SJCRH30 (cell line): ENCODE results near the gene KCNJ16. TPM values are rescaled to one million over a fixed set of nuclear protein-coding genes. Genes with fewer than 3 reads are reported as not detected.
"Not testable (repeated sequence)": the region's sequence is repeated elsewhere in the genome, so short reads cannot be mapped to it uniquely, and the experiment has no call there.

Experiments
- DNase-seq, 2 experiments: peaks; one replicate each; pipeline ENCODE4 v3.0.0-alpha.2; 2015 to 2020
- H3K27ac ChIP-seq: fragments of 250-450 bp; sonication (Bioruptor Pico); 2 replicates; pipeline ENCODE4 v1.5.1; 2020; ENCODE audit warnings: mild to moderate bottlenecking, moderate library complexity
- H3K27me3 ChIP-seq: fragments of 250-450 bp; sonication (Bioruptor Pico); 2 replicates; pipeline ENCODE4 v1.5.1; 2020; ENCODE audit warnings: mild to moderate bottlenecking, moderate library complexity
- H3K36me3 ChIP-seq: fragments of 250-450 bp; sonication (Bioruptor Pico); 2 replicates; pipeline ENCODE4 v1.5.1; 2020; ENCODE audit warnings: mild to moderate bottlenecking, moderate library complexity
- H3K4me1 ChIP-seq: fragments of 250-450 bp; sonication (Bioruptor Pico); 2 replicates; pipeline ENCODE4 v1.5.1; 2020; ENCODE audit warnings: mild to moderate bottlenecking, moderate library complexity
- H3K4me3 ChIP-seq: fragments of 250-450 bp; sonication (Bioruptor Pico); 2 replicates; pipeline ENCODE4 v1.5.1; 2020; ENCODE audit warnings: mild to moderate bottlenecking, moderate library complexity
- H3K9me3 ChIP-seq: fragments of 250-450 bp; sonication (Bioruptor Pico); replicated peaks from 2 replicates; pipeline ENCODE4 v1.5.1; 2020; ENCODE audit warnings: mild to moderate bottlenecking, moderate library complexity
- total RNA-seq: library from RNA; depleted of rRNA; stranded (reverse); fragments of >200 nt; shearing (Covaris generic); gene quantifications from 2 replicates; pipeline ENCODE4 v1.2.3, GENCODE V29; 2014; rRNA removed

The KCNJ16 gene
- not detected in 2 replicates for total RNA-seq

DNA sequence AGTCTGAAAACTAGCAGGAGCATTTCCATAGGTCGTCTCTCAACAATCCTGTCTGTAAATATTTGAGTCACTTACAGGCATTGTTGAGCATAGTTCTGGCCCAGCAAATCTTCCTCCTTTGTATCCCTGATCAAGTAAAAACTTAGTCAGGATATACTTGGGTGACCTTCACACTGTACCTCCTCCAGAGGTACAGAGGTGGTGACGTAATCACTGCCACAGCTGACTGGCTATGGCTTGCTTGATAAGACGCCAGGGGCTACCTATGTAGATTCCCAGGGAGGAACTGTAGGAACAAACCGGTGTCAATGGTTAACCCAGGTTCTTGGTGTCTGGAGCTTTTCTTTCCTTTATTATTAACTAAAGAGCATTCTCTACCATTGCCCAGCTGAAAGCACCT lies at the start of gene KCNJ16:
TSS of gene KCNJ16 (plus strand) at position 270 of the 400 bp plus-strand sequence. CDS start 56,863 bp downstream, outside the sequence.
- no peaks in the 10 kb centered on the region for H3K27me3 ChIP-seq
- H3K36me3 ChIP-seq, result no peaks in the 10 kb centered on the region
- no peaks in the 10 kb centered on the region for H3K4me1 ChIP-seq
- no peak within 1 kb of the TSS for H3K4me3 ChIP-seq
- no peak within 1 kb of the TSS for H3K27ac ChIP-seq
- H3K9me3 ChIP-seq, result no peaks in the 10 kb centered on the region
- DNase-seq, result peak in 1 of 2 experiments; percentile 3

DNA sequence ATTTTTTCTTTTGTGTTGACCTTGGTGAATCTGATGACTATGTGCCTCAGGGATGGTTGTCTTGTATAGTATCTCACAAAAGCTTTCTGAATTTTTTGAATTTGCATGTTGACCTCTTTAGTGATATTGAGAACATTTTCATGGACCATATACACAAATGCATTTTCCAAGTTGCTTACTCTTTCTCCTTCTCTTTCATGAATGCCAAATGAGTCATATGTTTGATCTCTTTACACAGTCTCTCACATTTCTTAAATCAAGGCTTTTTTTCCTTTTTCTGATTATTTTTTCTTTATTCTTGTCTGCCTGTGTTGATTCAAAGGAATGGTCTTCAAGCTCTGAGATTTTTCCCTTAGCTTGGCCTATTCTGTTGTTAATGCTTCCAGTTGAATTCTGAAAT lies 46.6 kb upstream of the KCNJ16 start:
- Histone ChIP-seq H3K27ac (no peak overlapping the region), H3K36me3 (no peaks in the 10 kb centered on the region), H3K9me3 (no peaks in the 10 kb centered on the region), H3K4me1 (no peaks in the 10 kb centered on the region), H3K4me3 (no peak overlapping the region), H3K27me3 (no peaks in the 10 kb centered on the region)
- no peak for DNase-seq

DNA sequence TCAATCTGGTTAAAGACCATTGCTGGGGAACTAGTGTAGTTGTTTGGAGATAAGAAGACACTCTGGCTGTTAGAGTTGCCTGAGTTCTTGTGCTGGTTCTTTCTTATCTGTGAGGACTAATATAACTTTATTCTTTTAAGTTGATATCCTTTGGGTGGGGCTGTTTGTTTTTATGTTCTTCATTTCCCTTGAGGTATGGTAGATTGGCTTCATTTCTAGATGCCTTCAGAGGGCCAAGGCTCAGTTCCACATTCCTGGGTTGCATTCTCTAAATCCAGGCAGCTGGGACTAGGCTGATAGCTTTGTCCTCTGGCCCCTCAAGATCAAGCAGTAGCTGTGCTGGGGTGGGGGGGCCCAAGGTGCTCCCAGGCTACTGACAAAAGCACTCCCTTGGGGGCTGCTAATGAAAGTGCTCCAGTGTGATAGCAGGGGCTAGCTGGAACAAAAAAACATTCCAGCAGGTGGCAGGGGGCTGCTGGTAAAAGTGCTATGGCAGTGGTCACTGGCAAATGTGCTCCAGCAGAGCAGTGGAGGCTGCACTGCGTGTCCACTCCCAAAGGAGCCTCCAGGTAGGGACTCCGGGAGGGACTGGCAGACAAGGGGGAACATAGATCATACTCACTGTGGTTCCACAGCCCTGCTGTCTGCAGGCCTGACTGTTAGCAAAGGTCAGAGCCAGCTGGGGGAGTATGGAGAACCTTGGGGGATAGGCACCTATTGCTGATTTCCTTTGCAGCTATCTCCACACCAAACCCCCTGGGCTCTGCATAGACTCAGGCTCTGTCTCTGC lies 45.9 kb upstream of the KCNJ16 start:
- H3K4me3 ChIP-seq, result no peak overlapping the region

DNA sequence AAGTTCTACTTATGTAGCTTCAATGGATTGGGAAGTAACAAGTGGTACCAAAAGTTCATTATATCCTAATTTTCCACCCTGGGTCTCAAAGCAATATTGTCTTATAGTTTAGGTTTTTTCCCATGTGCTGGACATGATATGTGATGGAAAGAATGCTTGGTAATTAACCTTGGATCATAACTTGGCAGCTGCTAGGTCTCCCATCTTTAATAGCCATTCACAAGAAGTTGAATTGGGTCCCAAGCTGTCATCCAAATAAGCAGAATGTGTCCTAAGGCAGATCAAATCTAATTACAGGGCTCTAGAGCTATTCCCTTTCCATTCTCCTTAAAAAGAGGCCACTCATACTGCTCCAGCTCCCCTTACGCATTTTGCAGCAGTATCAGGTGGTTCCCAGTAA lies 44.7 kb upstream of the KCNJ16 start:
- Histone ChIP-seq H3K9me3 (no peaks in the 10 kb centered on the region), H3K27me3 (no peaks in the 10 kb centered on the region), H3K27ac (no peak overlapping the region), H3K4me1 (no peaks in the 10 kb centered on the region), H3K4me3 (no peak overlapping the region), H3K36me3 (no peaks in the 10 kb centered on the region)
- DNase-seq, result no peak

More for the DNA sequence above, 45.9 kb upstream of the KCNJ16 start:
- no peak for DNase-seq
- H3K27ac ChIP-seq, result no peak overlapping the region
- no peaks in the 10 kb centered on the region for H3K4me1 ChIP-seq
- H3K36me3 ChIP-seq, result no peaks in the 10 kb centered on the region
- no peaks in the 10 kb centered on the region for H3K9me3 ChIP-seq
- H3K27me3 ChIP-seq, result no peaks in the 10 kb centered on the region

DNA sequence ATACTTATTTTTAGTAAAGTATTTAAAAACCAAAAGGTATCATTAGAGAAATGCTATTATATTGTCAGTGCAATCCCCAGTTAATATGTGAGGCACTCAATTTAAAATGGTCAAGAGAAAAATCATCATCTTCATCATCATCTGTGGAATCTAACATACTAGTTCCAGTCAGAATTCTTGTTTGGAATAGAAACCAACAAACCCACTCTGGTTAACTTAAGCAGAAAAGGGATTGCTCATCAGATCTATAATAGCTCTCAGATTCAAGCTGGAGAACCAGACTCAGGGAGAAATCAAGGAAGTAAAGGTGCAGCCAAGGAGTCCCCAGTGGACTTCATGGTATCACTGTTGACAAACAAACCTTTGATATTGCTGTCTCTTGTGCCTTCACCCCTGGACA lies 43.7 kb upstream of the KCNJ16 start:
- Histone ChIP-seq H3K27me3 (no peaks in the 10 kb centered on the region), H3K4me1 (no peaks in the 10 kb centered on the region), H3K27ac (no peak overlapping the region), H3K4me3 (no peak overlapping the region), H3K36me3 (no peaks in the 10 kb centered on the region), H3K9me3 (no peaks in the 10 kb centered on the region)
- no peak for DNase-seq

DNA sequence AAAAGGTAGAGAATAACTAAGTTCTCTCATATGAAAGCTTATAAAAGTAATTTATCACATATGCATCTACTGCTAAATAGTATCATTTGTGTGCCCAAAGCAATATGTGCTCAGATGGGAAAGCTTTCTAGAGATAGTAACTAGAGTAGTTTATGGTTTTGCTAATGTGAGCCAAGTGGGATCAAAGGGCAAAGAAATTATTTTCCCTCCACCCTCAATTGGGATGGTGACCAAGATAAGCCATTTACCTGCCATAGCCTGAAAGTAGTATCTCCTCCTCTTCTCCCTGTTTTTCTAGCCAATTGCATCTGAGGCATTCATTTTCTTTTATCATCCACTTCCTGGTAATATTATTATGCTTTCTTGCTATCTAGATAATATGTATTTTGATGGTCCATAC lies 41.9 kb upstream of the KCNJ16 start:
- Histone ChIP-seq H3K36me3 (no peaks in the 10 kb centered on the region), H3K4me3 (no peak overlapping the region), H3K27me3 (no peaks in the 10 kb centered on the region), H3K27ac (no peak overlapping the region), H3K9me3 (no peaks in the 10 kb centered on the region), H3K4me1 (no peaks in the 10 kb centered on the region)
- no peak for DNase-seq

DNA sequence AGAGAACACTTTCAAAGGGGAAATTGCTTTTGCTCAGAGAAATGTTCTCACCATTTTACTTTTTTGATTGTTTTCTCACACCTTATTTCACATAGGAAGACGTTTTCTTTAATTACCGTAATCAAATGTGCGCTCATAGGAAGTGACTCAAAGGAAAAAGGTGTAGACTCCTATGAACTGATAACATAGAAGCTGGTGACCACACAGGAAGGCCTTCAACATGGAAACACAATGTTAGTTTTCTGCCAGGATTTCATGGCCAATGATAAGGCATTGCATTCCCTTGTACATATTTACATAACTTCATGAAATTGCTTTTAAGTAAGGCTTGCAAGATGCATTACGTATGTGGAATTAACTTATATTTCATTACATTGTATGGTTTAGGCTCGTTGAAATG lies 40.9 kb upstream of the KCNJ16 start:
- Histone ChIP-seq H3K9me3 (no peaks in the 10 kb centered on the region), H3K27me3 (no peaks in the 10 kb centered on the region), H3K4me1 (no peaks in the 10 kb centered on the region), H3K36me3 (no peaks in the 10 kb centered on the region), H3K27ac (no peak overlapping the region), H3K4me3 (no peak overlapping the region)
- no peak for DNase-seq

DNA sequence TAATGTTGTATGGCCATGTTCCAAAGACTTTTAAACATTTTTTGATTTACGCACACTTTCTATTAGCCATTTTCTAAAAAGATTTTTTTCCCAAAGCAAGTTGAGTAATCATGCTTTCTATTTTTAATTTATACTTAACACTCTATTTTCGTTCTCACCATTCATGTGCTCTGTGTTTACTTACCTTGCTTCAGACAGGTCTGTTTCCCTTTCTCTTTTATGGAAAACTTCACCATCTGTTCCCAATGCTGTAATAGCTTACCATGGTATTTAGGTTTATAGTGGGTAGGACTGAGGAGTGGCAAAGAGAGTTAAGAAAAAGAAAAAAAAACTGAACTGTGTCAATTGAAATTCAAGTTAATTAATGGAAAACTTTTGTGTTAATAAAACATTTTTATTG lies 37.5 kb upstream of the KCNJ16 start:
- Histone ChIP-seq H3K36me3 (no peaks in the 10 kb centered on the region), H3K27me3 (0 out of 2 replicates have a peak, but pooled peaks cover 3% of the 10 kb centered on the region), H3K4me1 (no peaks in the 10 kb centered on the region), H3K27ac (no peak overlapping the region), H3K9me3 (no peaks in the 10 kb centered on the region), H3K4me3 (no peak overlapping the region)
- DNase-seq, result no peak

DNA sequence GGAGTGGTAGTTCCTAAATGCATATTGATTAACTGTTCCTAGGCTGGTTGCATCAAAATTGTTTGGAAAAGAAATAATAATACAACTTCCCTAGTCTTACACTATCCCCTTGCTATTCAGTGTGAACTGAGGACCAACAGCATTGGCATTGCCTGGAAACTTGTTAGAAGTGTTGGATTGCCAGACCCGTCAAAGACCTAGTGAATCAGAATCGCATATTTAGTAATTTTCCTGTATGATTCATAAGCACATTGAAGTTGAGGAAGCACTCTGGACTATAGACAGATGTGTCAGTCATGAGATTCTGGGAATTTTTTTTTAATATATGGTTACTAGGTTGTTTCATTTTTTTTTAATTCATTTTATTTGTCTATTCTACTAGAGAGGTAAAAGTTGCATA lies 34.7 kb upstream of the KCNJ16 start:
- no peak for DNase-seq
- Histone ChIP-seq H3K27me3 (0 out of 2 replicates have a peak, but pooled peaks cover 3% of the 10 kb centered on the region), H3K27ac (no peak overlapping the region), H3K4me1 (no peaks in the 10 kb centered on the region), H3K9me3 (no peaks in the 10 kb centered on the region), H3K4me3 (no peak overlapping the region), H3K36me3 (no peaks in the 10 kb centered on the region)

DNA sequence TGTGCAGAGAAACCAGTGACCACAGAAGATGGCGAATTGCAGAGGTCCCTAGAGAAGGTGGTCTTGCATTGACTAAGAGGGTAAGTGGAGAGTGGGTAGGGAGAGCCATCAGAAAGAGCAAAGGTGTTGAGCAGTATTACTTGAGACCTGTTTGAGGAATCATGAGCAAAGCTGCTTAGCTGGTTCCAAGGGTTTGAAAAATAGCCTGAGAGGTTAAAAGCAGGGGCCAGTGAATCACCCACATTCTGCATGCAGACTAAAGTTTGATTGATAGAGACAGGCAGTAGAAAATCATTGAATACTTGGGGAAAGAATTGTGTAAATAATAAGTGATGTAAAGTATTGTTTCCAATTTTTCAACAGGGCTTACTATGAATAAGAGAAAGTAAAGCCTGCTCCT lies 34.0 kb upstream of the KCNJ16 start:
- Histone ChIP-seq H3K36me3 (no peaks in the 10 kb centered on the region), H3K4me3 (no peak overlapping the region), H3K9me3 (no peaks in the 10 kb centered on the region), H3K27me3 (0 out of 2 replicates have a peak, but pooled peaks cover 3% of the 10 kb centered on the region), H3K27ac (no peak overlapping the region), H3K4me1 (no peaks in the 10 kb centered on the region)
- no peak for DNase-seq

DNA sequence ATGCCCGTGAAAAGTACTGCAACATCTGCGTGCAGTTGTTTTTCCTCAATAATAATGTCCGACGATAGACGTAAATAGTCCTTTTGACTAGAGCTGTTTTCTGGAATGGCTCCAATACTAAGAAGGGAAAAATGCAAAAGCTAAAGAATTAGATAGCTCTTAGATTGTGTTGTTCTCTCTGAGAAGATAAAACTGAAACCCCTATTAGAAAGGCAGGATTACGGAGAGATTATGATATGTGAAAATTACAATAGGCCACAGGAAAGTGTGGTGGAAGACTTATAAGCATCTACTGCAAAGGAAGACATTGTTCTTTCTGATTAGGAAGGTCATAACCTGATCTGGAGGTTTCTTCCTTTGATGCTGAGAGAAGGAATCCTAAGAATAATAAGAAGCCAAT lies 33.5 kb upstream of the KCNJ16 start:
- Histone ChIP-seq H3K27me3 (0 out of 2 replicates have a peak, but pooled peaks cover 3% of the 10 kb centered on the region), H3K27ac (no peak overlapping the region), H3K4me3 (no peak overlapping the region), H3K36me3 (no peaks in the 10 kb centered on the region), H3K4me1 (no peaks in the 10 kb centered on the region), H3K9me3 (no peaks in the 10 kb centered on the region)
- no peak for DNase-seq

DNA sequence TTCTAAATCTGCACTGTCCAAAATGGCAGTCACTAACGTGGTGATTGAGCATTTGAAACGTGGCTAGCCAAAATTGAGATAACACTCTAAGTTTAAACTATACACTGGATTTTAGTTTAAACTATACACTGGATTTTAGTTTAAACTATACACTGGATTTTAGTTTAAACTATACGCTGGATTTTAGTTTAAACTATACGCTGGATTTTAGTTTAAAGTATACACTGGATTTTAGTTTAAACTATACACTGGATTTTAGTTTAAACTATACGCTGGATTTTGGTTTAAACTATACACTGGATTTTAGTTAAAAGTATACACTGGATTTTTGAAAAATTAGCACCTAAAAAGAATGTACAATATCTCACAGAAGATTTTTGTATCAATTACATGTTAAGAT lies 29.2 kb upstream of the KCNJ16 start:
- H3K9me3 ChIP-seq, H3K4me3 ChIP-seq, H3K27ac ChIP-seq, H3K36me3 ChIP-seq, DNase-seq, H3K27me3 ChIP-seq, H3K4me1 ChIP-seq: not testable (repeated sequence)

DNA sequence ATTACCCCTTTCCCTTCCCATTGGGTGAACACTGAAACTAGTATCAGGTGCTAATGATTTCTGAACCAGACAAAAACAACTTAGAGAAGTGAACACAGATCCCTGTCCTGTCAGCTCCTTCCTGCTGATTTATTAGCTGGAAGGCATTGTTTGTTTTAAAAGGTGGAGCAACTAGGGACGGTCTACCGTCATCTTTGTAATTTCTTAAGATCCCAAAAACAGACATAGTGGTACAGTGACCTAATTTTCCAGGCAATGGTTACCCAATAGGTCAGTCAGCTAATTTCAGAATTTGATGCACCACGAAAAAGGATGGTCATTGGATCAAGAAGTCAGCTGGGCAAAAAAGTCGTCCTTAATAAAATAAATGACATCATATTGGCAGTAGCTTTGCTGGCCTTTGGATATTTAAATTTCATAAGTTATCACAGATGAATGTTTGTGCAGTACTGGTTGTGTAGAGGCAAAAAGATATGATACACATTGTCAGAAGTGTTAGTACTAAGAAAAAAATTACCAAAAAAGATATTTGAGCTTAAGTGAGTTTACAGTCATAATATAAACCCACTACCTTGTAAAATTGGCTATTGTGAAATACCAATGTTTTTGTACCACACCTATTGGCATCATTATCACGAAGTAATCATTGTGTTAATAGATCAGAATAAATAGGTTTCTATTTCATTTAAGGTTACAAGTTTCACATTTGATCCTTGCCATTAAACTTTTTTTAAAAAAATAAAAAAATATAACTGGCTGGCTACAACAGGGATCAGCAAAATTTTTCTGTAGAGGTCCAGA lies 27.2 kb upstream of the KCNJ16 start:
- Histone ChIP-seq H3K4me1 (no peaks in the 10 kb centered on the region), H3K27ac (no peak overlapping the region), H3K4me3 (no peak overlapping the region)

DNA sequence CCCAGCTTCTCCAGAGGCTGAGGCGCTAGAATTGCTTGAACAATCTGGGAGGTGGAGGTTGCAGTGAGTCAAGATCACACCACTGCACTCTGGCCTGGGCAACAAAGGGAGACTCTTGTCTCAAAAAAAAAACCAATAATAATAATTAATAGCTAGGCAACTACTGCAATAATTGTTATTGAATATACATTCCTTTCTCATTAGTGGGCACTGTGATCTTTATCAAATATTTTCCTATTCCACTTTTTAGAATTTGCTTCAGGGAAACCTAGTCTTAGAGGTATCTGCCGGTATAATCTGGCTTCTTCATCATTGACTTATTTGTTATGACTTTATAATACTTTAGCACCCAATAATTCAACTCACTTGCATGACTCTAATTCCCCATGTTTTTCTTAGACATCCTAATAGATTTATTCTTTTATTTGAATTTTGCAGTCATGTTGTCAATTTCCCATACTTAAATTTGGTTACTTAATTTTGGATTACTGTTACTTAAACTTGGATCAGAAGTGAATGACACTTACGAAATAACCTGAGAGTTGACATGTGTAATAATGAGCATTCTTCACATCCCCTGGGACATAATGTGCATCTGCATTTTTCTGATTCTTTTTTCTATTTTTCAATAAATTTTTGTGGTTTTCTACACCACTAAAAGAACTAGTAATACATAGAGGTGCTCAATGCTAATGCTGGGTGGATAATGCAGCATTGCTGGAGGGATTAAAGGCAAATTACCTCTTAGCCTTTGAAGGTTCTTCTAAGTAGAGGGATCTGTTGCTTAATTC lies 25.0 kb upstream of the KCNJ16 start:
- no peaks in the 10 kb centered on the region; the same call in 1 of the 2 replicates for H3K27me3 ChIP-seq
- H3K4me1 ChIP-seq, result no peaks in the 10 kb centered on the region
- H3K36me3 ChIP-seq, result no peaks in the 10 kb centered on the region
- DNase-seq, result no peak
- H3K27ac ChIP-seq, result no peak overlapping the region
- H3K9me3 ChIP-seq, result no peaks in the 10 kb centered on the region
- no peak overlapping the region for H3K4me3 ChIP-seq

More for the DNA sequence above, 27.2 kb upstream of the KCNJ16 start:
- H3K36me3 ChIP-seq, result no peaks in the 10 kb centered on the region
- no peaks in the 10 kb centered on the region for H3K9me3 ChIP-seq
- no peak for DNase-seq
- no peaks in the 10 kb centered on the region for H3K27me3 ChIP-seq

DNA sequence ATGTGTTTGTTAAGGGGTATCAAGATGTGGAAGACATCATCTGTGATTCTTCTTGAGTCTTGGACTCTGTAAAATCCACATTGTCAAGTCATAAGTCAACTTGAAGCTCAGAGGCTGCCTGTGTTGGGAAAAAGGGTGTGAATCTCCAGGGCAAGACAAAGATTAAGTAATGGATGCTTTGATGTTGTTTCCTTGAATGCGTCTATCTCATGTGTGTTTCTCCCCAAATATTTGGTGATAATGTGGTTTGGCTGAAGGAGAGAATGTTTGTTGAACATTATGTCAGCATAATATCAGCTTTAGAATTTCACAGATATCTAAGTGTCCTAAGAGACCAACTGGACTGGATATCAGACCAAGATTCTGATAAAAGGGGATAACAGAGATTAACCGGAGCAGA lies 24.1 kb upstream of the KCNJ16 start:
- H3K4me3 ChIP-seq, result no peak overlapping the region
- no peaks in the 10 kb centered on the region for H3K36me3 ChIP-seq
- no peak for DNase-seq
- H3K9me3 ChIP-seq, result no peaks in the 10 kb centered on the region
- no peak overlapping the region for H3K27ac ChIP-seq
- no peaks in the 10 kb centered on the region; the same call in 1 of the 2 replicates for H3K27me3 ChIP-seq
- H3K4me1 ChIP-seq, result no peaks in the 10 kb centered on the region
